GM23338 (cell line): ENCODE measurements around the gene TLCD3B. TPM values are rescaled to one million over a fixed set of nuclear protein-coding genes. Genes with fewer than 3 reads are reported as not detected.

ENCODE experiments used
- ATAC-seq: fragments of 200-7000 bp; cut with Tn5 transposase; 3 replicates; pipeline ENCODE4 v1.9.1; 2020
- DNase-seq: peaks from one replicate; pipeline ENCODE4 v3.0.0-alpha.2; 2015; ENCODE audit warnings: low spot score
- H2AFZ ChIP-seq: fragments of 200-600 bp; sonication (generic); 2 replicates; pipeline ENCODE4 v1.8.0; 2016; ENCODE audit warnings: antibody characterized with exemption, mild to moderate bottlenecking, moderate library complexity
- H3F3A ChIP-seq: fragments of 200-600 bp; sonication (generic); replicated peaks from 2 replicates; pipeline ENCODE4 v1.8.0; 2017; ENCODE audit warnings: antibody characterized with exemption, mixed run types, low read depth
- H3K27ac ChIP-seq: fragments of 200-600 bp; sonication (generic); 2 replicates; pipeline ENCODE4 v1.6.1; 2016; ENCODE audit warnings: low read depth
- H3K27me3 ChIP-seq: fragments of 200-600 bp; sonication (generic); 2 replicates; pipeline ENCODE4 v1.8.0; 2016; ENCODE audit warnings: mild to moderate bottlenecking, mixed run types, moderate library complexity; ENCODE audit not compliant: insufficient read depth
- H3K36me3 ChIP-seq: fragments of 200-600 bp; sonication (generic); 2 replicates; pipeline ENCODE4 v1.8.0; 2016; ENCODE audit warnings: mild to moderate bottlenecking; ENCODE audit not compliant: insufficient read depth
- H3K4me1 ChIP-seq: fragments of 200-600 bp; sonication (generic); 2 replicates; pipeline ENCODE4 v1.8.0; 2016; ENCODE audit warnings: mild to moderate bottlenecking, moderate library complexity; ENCODE audit not compliant: insufficient read depth
- H3K4me2 ChIP-seq: fragments of 200-600 bp; sonication (generic); 2 replicates; pipeline ENCODE4 v1.7.1; 2017; ENCODE audit warnings: mixed run types
- H3K4me3 ChIP-seq: fragments of 200-600 bp; sonication (generic); 2 replicates; pipeline ENCODE4 v1.6.1; 2016; ENCODE audit warnings: mixed run types
- H3K79me2 ChIP-seq: fragments of 200-600 bp; sonication (generic); replicated peaks from 2 replicates; pipeline ENCODE4 v1.8.0; 2017; ENCODE audit warnings: mild to moderate bottlenecking; ENCODE audit not compliant: insufficient read depth
- H3K9me2 ChIP-seq: fragments of 200-600 bp; sonication (generic); 2 replicates; pipeline ENCODE4 v1.8.0; 2017; ENCODE audit not compliant: insufficient read depth
- H4K20me1 ChIP-seq: fragments of 200-600 bp; sonication (generic); replicated peaks from 2 replicates; pipeline ENCODE4 v1.8.0; 2017; ENCODE audit warnings: mild to moderate bottlenecking; ENCODE audit not compliant: insufficient read depth
- H3K27ac Mint-ChIP-seq: 2 replicates; pipeline ENCODE4 v1.8.0; 2020; ENCODE audit warnings: inconsistent platforms, mild to moderate bottlenecking, moderate library complexity, mixed read lengths
- H3K27me3 Mint-ChIP-seq: 3 replicates; pipeline ENCODE4 v1.8.0; 2022; ENCODE audit warnings: low read depth, mild to moderate bottlenecking, moderate library complexity, mixed read lengths, inconsistent platforms; ENCODE audit not compliant: insufficient read depth, poor library complexity
- H3K36me3 Mint-ChIP-seq: 3 replicates; pipeline ENCODE4 v1.8.0; 2021; ENCODE audit warnings: low read depth, mild to moderate bottlenecking, inconsistent platforms, moderate library complexity, mixed read lengths
- H3K4me1 Mint-ChIP-seq: 3 replicates; pipeline ENCODE4 v1.8.0; 2020; ENCODE audit warnings: mild to moderate bottlenecking, inconsistent platforms, mixed read lengths
- H3K4me3 Mint-ChIP-seq: 3 replicates; pipeline ENCODE4 v1.8.0; 2021; ENCODE audit warnings: moderate library complexity, mild to moderate bottlenecking, inconsistent platforms, mixed read lengths
- H3K9me3 Mint-ChIP-seq: 3 replicates; pipeline ENCODE4 v1.8.0; 2020; ENCODE audit warnings: moderate library complexity, mild to moderate bottlenecking, inconsistent platforms, mixed read lengths
- CREB1 ChIP-seq: fragments of 250-450 bp; sonication (Bioruptor Pico); IDR thresholded peaks from 2 replicates; pipeline ENCODE4 v1.5.0; 2020; ENCODE audit warnings: low read depth, mild to moderate bottlenecking, moderate library complexity
- CTCF ChIP-seq, 2 experiments: fragments of 200-600 bp in 1 of 2; sonication (generic) in 1 of 2; conservative IDR thresholded peaks; 2 replicates each; pipeline versions ENCODE4 v1.5.1 to v1.6.1; 2016 to 2017; ENCODE audit warnings: antibody characterized with exemption in 2 of 2, low read depth in 2 of 2, mild to moderate bottlenecking in 2 of 2, moderate library complexity in 1 of 2
- ETS1 ChIP-seq: IDR thresholded peaks from 2 replicates; pipeline ENCODE4 v1.6.1; 2016; ENCODE audit warnings: antibody characterized with exemption
- EZH2 ChIP-seq: fragments of 200-600 bp; sonication (generic); IDR thresholded peaks from one replicate; pipeline ENCODE4 v1.8.0; 2017; ENCODE audit warnings: antibody characterized with exemption, mild to moderate bottlenecking, low read depth; ENCODE audit not compliant: unreplicated experiment
- EZH2phosphoT487 ChIP-seq: fragments of 200-600 bp; sonication (generic); IDR thresholded peaks from one replicate; pipeline ENCODE4 v1.8.1; 2018; ENCODE audit warnings: antibody characterized with exemption; ENCODE audit not compliant: unreplicated experiment
- JUNB ChIP-seq: IDR thresholded peaks from one replicate; pipeline ENCODE4 v1.6.1; 2016; ENCODE audit warnings: antibody characterized with exemption; ENCODE audit not compliant: unreplicated experiment
- NANOG ChIP-seq: IDR thresholded peaks from 2 replicates; pipeline ENCODE4 v1.6.1; 2016; ENCODE audit warnings: antibody characterized with exemption, borderline replicate concordance
- POLR2AphosphoS5 ChIP-seq: IDR thresholded peaks from 2 replicates; pipeline ENCODE4 v1.6.1; 2016; ENCODE audit warnings: antibody characterized with exemption, low read depth
- STAT1 ChIP-seq: IDR thresholded peaks from one replicate; pipeline ENCODE4 v1.6.1; 2016; ENCODE audit warnings: antibody characterized with exemption; ENCODE audit not compliant: unreplicated experiment
- ZNF114 ChIP-seq: fragments of 250-450 bp; sonication (Bioruptor Pico); IDR thresholded peaks from 2 replicates; pipeline ENCODE4 v1.5.0; 2020; ENCODE audit warnings: mild to moderate bottlenecking, moderate library complexity
- ZNF331 ChIP-seq: fragments of 250-450 bp; sonication (Bioruptor Pico); IDR thresholded peaks from 2 replicates; pipeline ENCODE4 v1.5.0; 2020; ENCODE audit warnings: low read depth, mild to moderate bottlenecking, moderate library complexity
- polyA plus RNA-seq: library from polyadenylated mRNA; unstranded; fragments of >200 nt; fragmentation: Nextera tagmentation; extraction: Ambion mirVana; gene quantifications from 2 replicates; pipeline ENCODE4 v1.2.1, GENCODE V29; 2016
- total RNA-seq: library from RNA; depleted of rRNA; stranded (reverse); fragments of >200 nt; shearing (Covaris generic); gene quantifications from 2 replicates; pipeline ENCODE4 v1.2.3, GENCODE V29; 2014

TLCD3B gene
- total and polyA plus RNA-seq, 2 experiments from 2014 or later: 14.2 to 37.4 TPM

- Mint-ChIP-seq H3K9me3 (no peaks in the 10 kb centered on the region), H3K4me3 (peak overlapping the region; percentile 81), H3K27me3 (peaks cover 17% of the 10 kb centered on the region), H3K27ac (no peak overlapping the region), H3K36me3 (no peaks in the 10 kb centered on the region), H3K4me1 (peaks cover 14% of the 10 kb centered on the region)
- ATAC-seq (peak; percentile 76), DNase-seq (peak; percentile 95)
- H3K9me2 ChIP-seq: no peaks in the 10 kb centered on the region
- peaks cover 6% of the 10 kb centered on the region; the same call in 1 of the 2 replicates for H3K4me1 ChIP-seq
- H3K4me2 ChIP-seq: peak overlapping the region; percentile 97
- peaks cover 8% of the 10 kb centered on the region for H3F3A ChIP-seq
- H3K4me3 ChIP-seq: peak overlapping the region; percentile 88
- 0 out of 2 replicates have a peak, but pooled peaks cover 6% of the 10 kb centered on the region for H3K27me3 ChIP-seq
- TF ChIP-seq STAT1 (no peak), NANOG (no peak), ETS1 (peak; percentile 56), JUNB (no peak), CREB1 (CRISPR knock-in tag) (peak; percentile 58; the same call in 1 of the 2 replicates), POLR2AphosphoS5 (no peak), ZNF114 (no peak)
- no peaks in the 10 kb centered on the region for H3K79me2 ChIP-seq
- H4K20me1 ChIP-seq: no peaks in the 10 kb centered on the region
- peak overlapping the region; percentile 95 for H2AFZ ChIP-seq
- H3K36me3 ChIP-seq: no peaks in the 10 kb centered on the region
- H3K27ac ChIP-seq: no peak overlapping the region
These were observed 21.8 kb upstream of the TLCD3B start for GRCh38 chr16:30052671-30053372.

GRCh38 chr16:30051518-30051917 lies 20.4 kb upstream of the TLCD3B start:
- no peak overlapping the region for H2AFZ ChIP-seq
- no peak for ATAC-seq

GRCh38 chr16:30049871-30050270 lies 18.8 kb upstream of the TLCD3B start:
- Histone ChIP-seq H3K4me1 (peaks cover 6% of the 10 kb centered on the region; the same call in 1 of the 2 replicates), H3F3A (peaks cover 4% of the 10 kb centered on the region), H3K79me2 (no peaks in the 10 kb centered on the region), H3K27ac (no peak overlapping the region), H3K4me2 (no peak overlapping the region), H3K27me3 (0 out of 2 replicates have a peak, but pooled peaks cover 6% of the 10 kb centered on the region), H2AFZ (no peak overlapping the region), H3K36me3 (no peaks in the 10 kb centered on the region), H3K9me2 (no peaks in the 10 kb centered on the region), H4K20me1 (no peaks in the 10 kb centered on the region), H3K4me3 (no peak overlapping the region)
- H3K27me3 Mint-ChIP-seq: peaks cover 17% of the 10 kb centered on the region
- H3K36me3 Mint-ChIP-seq: no peaks in the 10 kb centered on the region
- H3K9me3 Mint-ChIP-seq: no peaks in the 10 kb centered on the region; the same call in 2 of the 3 replicates
- ATAC-seq (no peak), DNase-seq (no peak)
- no peak overlapping the region for H3K27ac Mint-ChIP-seq
- no peak overlapping the region for H3K4me3 Mint-ChIP-seq
- H3K4me1 Mint-ChIP-seq: peaks cover 10% of the 10 kb centered on the region
- TF ChIP-seq ZNF331: no peak
- TF ChIP-seq NANOG: no peak
- TF ChIP-seq CTCF (conservative IDR thresholded peaks at IDR 0.05; ENCODE audit: low read depth in 2 of 2): no peak
- no peak for TF ChIP-seq ETS1
- TF ChIP-seq JUNB: no peak
- no peak for TF ChIP-seq CREB1 (CRISPR knock-in tag)
- no peak for TF ChIP-seq POLR2AphosphoS5

More at GRCh38 chr16:30051518-30051917, 20.4 kb upstream of the TLCD3B start:
- peaks cover 14% of the 10 kb centered on the region for H3K4me1 Mint-ChIP-seq
- Histone ChIP-seq H4K20me1 (no peaks in the 10 kb centered on the region), H3K9me2 (no peaks in the 10 kb centered on the region), H3K4me2 (no peak overlapping the region), H3K79me2 (no peaks in the 10 kb centered on the region), H3K27me3 (0 out of 2 replicates have a peak, but pooled peaks cover 6% of the 10 kb centered on the region), H3K36me3 (no peaks in the 10 kb centered on the region), H3K4me3 (no peak overlapping the region), H3K27ac (no peak overlapping the region), H3F3A (peaks cover 8% of the 10 kb centered on the region), H3K4me1 (peaks cover 6% of the 10 kb centered on the region; the same call in 1 of the 2 replicates)
- H3K9me3 Mint-ChIP-seq: no peaks in the 10 kb centered on the region
- peaks cover 19% of the 10 kb centered on the region for H3K27me3 Mint-ChIP-seq
- no peak overlapping the region for H3K27ac Mint-ChIP-seq
- no peak for TF ChIP-seq CREB1 (CRISPR knock-in tag)
- no peak for TF ChIP-seq STAT1
- no peak for TF ChIP-seq NANOG
- no peak for TF ChIP-seq EZH2phosphoT487
- no peak for TF ChIP-seq EZH2
- no peak for TF ChIP-seq POLR2AphosphoS5
- no peak for DNase-seq
- peak overlapping the region; percentile 54; the same call in 2 of the 3 replicates for H3K4me3 Mint-ChIP-seq
- H3K36me3 Mint-ChIP-seq: no peaks in the 10 kb centered on the region
